Tibial nerve (tissue), 4 donors: ENCODE measurements around the gene FCER2. TPM values are rescaled to one million over a fixed set of nuclear protein-coding genes. Genes with fewer than 3 reads are reported as not detected.

ENCODE experiments used
- DNase-seq, 2 donors: peaks; one replicate each; pipeline ENCODE4 v3.0.0-alpha.2; 2019; ENCODE audit warnings: low spot score in 2 of 2
- H3K27ac ChIP-seq, 4 donors: fragments of 200-600 bp; sonication (generic) in 3 of 4; one replicate each; pipeline ENCODE4 v1.5.1; 2017 to 2019; ENCODE audit warnings: mild to moderate bottlenecking in 1 of 4
- H3K27me3 ChIP-seq, 2 donors: fragments of 200-600 bp; sonication (generic) in 1 of 2; one replicate each; pipeline versions ENCODE4 v1.5.1 to v1.6.0; 2017 to 2019
- H3K36me3 ChIP-seq, 3 donors: fragments of 200-600 bp; sonication (generic); one replicate each; pipeline ENCODE4 v1.5.1; 2018 to 2019
- H3K4me1 ChIP-seq, 4 donors: fragments of 200-600 bp; sonication (generic) in 3 of 4; one replicate each; pipeline ENCODE4 v1.5.1; 2017 to 2019
- H3K4me3 ChIP-seq, 4 donors: fragments of 200-600 bp; sonication (generic) in 3 of 4; one replicate each; pipeline ENCODE4 v1.5.1; 2017 to 2019; ENCODE audit warnings: mild to moderate bottlenecking in 1 of 4, moderate library complexity in 1 of 4
- H3K9me3 ChIP-seq, 4 donors: fragments of 200-600 bp; sonication (generic) in 3 of 4; one replicate each; pipeline ENCODE4 v1.5.1; 2017 to 2019
- CTCF ChIP-seq, 5 experiments: fragments of 200-600 bp in 3 of 5; fragments of 450-650 bp in 2 of 5; sonication (generic) in 3 of 5; IDR thresholded peaks; one replicate each; pipeline ENCODE4 v1.5.1; 2016 to 2019; ENCODE audit warnings: antibody characterized with exemption in 5 of 5, mild to moderate bottlenecking in 3 of 5, moderate library complexity in 2 of 5
- EP300 ChIP-seq, 2 donors: sonication (generic); formaldehyde crosslinking; IDR thresholded peaks; one replicate each; pipeline ENCODE4 v1.6.1; 2017; ENCODE audit warnings: antibody characterized with exemption in 2 of 2, mild to moderate bottlenecking in 1 of 2
- POLR2A ChIP-seq, 2 donors: fragments of 450-650 bp; IDR thresholded peaks; one replicate each; pipeline ENCODE4 v1.6.1; 2017; ENCODE audit warnings: antibody characterized with exemption in 2 of 2, mild to moderate bottlenecking in 2 of 2, moderate library complexity in 2 of 2
- WGBS, 2 donors: methylation state at CpG; one replicate each; pipeline ENCODE4 v1.1.5; 2018; 5-methylcytosine and 5-hydroxymethylcytosine counted together
- total RNA-seq, 4 donors: library from RNA; depleted of rRNA; stranded (reverse); fragments of >200 nt; gene quantifications; one replicate each; pipeline ENCODE4 v1.1.0, GENCODE V29; 2016

The FCER2 gene
- total RNA-seq, 4 donors from 2014 or later = 0.90 to 1.0 TPM; not detected in 2

GRCh38 chr19:7716762-7717161 is 14.8 kb upstream of the FCER2 start:
- no peak for TF ChIP-seq POLR2A (IDR thresholded peaks at IDR 0.05)
- no peak for TF ChIP-seq CTCF (IDR thresholded peaks at IDR 0.05)
- TF ChIP-seq EP300 (IDR thresholded peaks at IDR 0.05) = no peak
- H3K27me3 ChIP-seq = no peaks in the 10 kb centered on the region
- H3K27ac ChIP-seq = no peak overlapping the region
- H3K4me3 ChIP-seq = no peak overlapping the region
- no peaks in the 10 kb centered on the region for H3K4me1 ChIP-seq
- WGBS, 2 donors = 73 to 84% methylated on average over 1 of the region's 1 CpG
- DNase-seq = no peak
- H3K36me3 ChIP-seq = no peaks in the 10 kb centered on the region
- H3K9me3 ChIP-seq = peaks cover 0 to 19% (median 0%) of the 10 kb centered on the region in 4 donors

DNA sequence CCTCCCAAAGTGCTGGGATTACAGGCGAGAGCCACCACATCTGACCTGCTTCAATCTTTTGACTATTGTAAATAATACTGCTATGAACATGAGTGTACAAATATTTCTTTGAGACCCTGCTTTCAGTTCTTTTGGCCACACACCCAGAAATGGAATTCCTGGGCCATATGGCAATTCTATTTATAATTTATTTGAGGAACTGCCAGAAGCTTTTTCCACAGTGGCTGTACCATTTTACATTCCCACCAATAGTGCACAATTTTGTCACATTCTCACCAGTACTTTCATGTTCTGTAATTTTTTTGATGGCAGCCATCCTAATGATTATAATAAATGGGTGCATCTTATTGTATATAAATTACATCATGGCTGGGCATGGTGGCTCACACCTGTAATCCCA is 13.7 kb upstream of the FCER2 start:
- no peak for DNase-seq
- no peaks in the 10 kb centered on the region for H3K4me1 ChIP-seq
- WGBS, 2 donors = 65 to 78% methylated on average over 1 of the region's 1 CpG
- H3K27ac ChIP-seq = no peak overlapping the region
- H3K36me3 ChIP-seq = no peaks in the 10 kb centered on the region
- TF ChIP-seq EP300 (IDR thresholded peaks at IDR 0.05) (no peak), POLR2A (IDR thresholded peaks at IDR 0.05) (no peak)
- H3K4me3 ChIP-seq = no peak overlapping the region
- H3K27me3 ChIP-seq = no peaks in the 10 kb centered on the region
- peaks cover 0 to 19% (median 0%) of the 10 kb centered on the region in 4 donors for H3K9me3 ChIP-seq

DNA sequence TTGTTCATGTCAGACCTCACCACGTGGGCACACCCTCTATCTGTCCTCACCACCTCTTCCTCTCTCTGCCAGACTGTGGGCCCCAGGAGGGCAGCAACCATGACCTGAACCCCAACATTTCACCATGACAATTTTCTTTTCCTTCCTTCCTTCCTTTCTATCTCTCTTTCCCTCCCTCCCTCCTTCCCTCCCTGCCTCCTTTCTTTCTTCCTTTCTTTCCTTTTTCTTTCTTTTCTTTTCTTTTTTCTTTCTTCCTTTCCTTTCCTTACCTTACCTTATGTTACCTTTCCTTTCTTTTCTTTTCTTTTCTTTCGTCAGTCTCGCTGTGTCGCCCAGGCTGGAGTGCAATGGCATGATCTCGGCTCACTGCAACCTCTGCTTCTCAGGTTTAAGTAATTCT is 8.7 kb upstream of the FCER2 start:
- Histone ChIP-seq H3K9me3 (no peaks in the 10 kb centered on the region), H3K27ac (no peak overlapping the region), H3K36me3 (no peaks in the 10 kb centered on the region), H3K4me3 (no peak overlapping the region), H3K27me3 (peaks cover 0 to 3% of the 10 kb centered on the region in 2 donors), H3K4me1 (no peaks in the 10 kb centered on the region)
- no peak for DNase-seq
- 76 to 80% methylated on average over 5 of the region's 5 CpGs for WGBS, 2 donors
- no peak for TF ChIP-seq EP300 (IDR thresholded peaks at IDR 0.05)
- no peak for TF ChIP-seq CTCF (IDR thresholded peaks at IDR 0.05)
- no peak for TF ChIP-seq POLR2A (IDR thresholded peaks at IDR 0.05)

DNA sequence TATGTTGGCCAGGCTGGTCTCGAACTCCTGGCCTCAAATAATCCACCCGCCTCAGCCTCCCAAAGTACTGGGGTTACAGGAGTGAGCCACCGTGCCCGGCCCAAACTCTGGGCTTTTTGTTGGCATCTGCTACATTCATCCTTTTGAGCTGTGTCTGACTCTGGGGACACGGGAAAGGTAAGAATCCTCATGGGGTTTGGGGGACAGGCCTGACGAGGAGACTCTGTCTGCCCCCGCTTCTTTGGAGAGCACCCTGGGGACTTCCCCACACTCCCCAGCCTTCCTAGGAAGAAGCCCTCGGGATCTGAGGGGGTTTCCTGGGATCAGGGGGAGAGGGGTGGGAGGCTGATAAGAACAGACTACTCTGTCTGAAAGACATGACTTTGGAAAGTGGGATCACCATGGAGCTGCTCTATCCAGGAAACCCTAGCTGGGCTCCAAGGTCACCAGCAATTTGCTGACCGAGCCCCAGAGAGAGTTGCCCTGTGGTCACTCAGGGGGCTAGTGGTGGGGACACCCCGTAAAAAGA is 8.1 kb upstream of the FCER2 start:
- no peak for DNase-seq
- Histone ChIP-seq H3K9me3 (no peaks in the 10 kb centered on the region), H3K36me3 (no peaks in the 10 kb centered on the region), H3K4me3 (no peak overlapping the region), H3K27ac (no peak overlapping the region), H3K27me3 (peaks cover 0 to 3% of the 10 kb centered on the region in 2 donors), H3K4me1 (no peaks in the 10 kb centered on the region)
- 68 to 73% methylated on average over 6 to 10 of the region's 10 CpGs for WGBS, 2 donors
- no peak for TF ChIP-seq EP300 (IDR thresholded peaks at IDR 0.05)
- no peak for TF ChIP-seq CTCF (IDR thresholded peaks at IDR 0.05)
- no peak for TF ChIP-seq POLR2A (IDR thresholded peaks at IDR 0.05)

DNA sequence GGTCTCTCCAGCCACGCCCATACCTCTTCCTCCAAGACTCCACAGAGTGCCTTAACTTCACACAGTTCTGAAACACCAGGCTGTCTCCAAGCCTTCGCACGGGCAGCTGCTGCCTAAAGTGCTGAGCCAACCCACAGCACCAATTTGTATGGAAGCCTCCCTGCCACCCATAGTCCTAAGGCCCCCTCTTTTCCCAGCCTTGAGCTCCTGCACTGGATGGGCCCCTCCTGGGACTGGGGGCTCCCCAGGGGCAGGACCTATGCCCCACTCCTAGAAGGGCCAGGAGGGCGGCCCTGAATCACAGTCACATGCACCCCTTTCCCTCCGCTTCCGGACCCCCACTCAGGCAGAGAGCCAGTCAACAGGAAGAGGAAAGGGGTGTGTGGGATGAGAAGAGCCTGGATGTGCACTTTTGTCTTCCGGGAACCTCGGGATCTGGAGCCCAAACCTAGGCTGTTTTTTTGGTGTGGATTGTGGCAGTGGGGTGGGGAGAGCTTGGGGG is 5.1 kb upstream of the FCER2 start:
- Histone ChIP-seq H3K27ac (peak overlapping the region in 2 of 4 donors; percentile 33 to 50), H3K36me3 (no peaks in the 10 kb centered on the region), H3K4me3 (no peak overlapping the region), H3K4me1 (no peaks in the 10 kb centered on the region), H3K9me3 (no peaks in the 10 kb centered on the region), H3K27me3 (peaks cover 0 to 12% of the 10 kb centered on the region in 2 donors)
- 54 to 56% methylated on average over 8 of the region's 8 CpGs for WGBS, 2 donors
- TF ChIP-seq POLR2A (IDR thresholded peaks at IDR 0.05) = no peak
- no peak for TF ChIP-seq CTCF (IDR thresholded peaks at IDR 0.05)
- TF ChIP-seq EP300 (IDR thresholded peaks at IDR 0.05) = no peak
- DNase-seq = peak in 1 of 2 donors; percentile 8
